Colonic mucosa (tissue), 4 donors: Measurements from ENCODE around the gene MARK3. TPM values are rescaled to one million over a fixed set of nuclear protein-coding genes. Genes with fewer than 3 reads are reported as not detected.

Experiments used
- DNase-seq: peaks from one replicate; pipeline ENCODE4 v3.0.0-alpha.2; 2020
- H3K27ac ChIP-seq: fragments of 200-600 bp; one replicate; pipeline ENCODE4 v1.8.0; 2021
- H3K27me3 ChIP-seq: fragments of 200-600 bp; one replicate; pipeline ENCODE4 v1.8.0; 2021
- H3K36me3 ChIP-seq: fragments of 200-600 bp; one replicate; pipeline ENCODE4 v1.8.0; 2021
- H3K4me1 ChIP-seq: fragments of 200-600 bp; one replicate; pipeline ENCODE4 v1.8.0; 2021; ENCODE audit warnings: mild to moderate bottlenecking
- H3K4me3 ChIP-seq: fragments of 200-600 bp; one replicate; pipeline ENCODE4 v1.8.0; 2021
- H3K9ac ChIP-seq, 2 donors: one replicate each; pipeline ENCODE4 v1.7.0; 2013; ENCODE audit warnings: control low read depth in 2 of 2, low read depth in 2 of 2, low read length in 2 of 2
- H3K9me3 ChIP-seq: fragments of 200-600 bp; one replicate; pipeline ENCODE4 v1.8.0; 2021
- intact Hi-C: fragments of 100-400 bp; cut with DNase I; formaldehyde crosslinking; loops from one replicate; pipeline ENCODE4 v1.14.1; 2022
- total RNA-seq, 2 donors: library from RNA; stranded (reverse); fragmentation: NEBNext Ultra II Directional in 1 of 2; extraction: Animal tissue kit (Norgen Biotek cat#: 25700) in 1 of 2; gene quantifications; one replicate each; pipeline ENCODE4 v1.2.1, GENCODE V29; 2021
- TF ChIP-seq, protein P1 (sequence below): fragments of 200-600 bp; IDR thresholded peaks from one replicate; pipeline ENCODE4 v1.8.0; 2022; ENCODE audit warnings: antibody characterized with exemption, mild to moderate bottlenecking
- donor health status: healthy.
- donor health status: DM: no; HTN: no; CAD: no.
- donor health status: DM: no; HTN: no; CAD: no.

The MARK3 gene
- total RNA-seq, 2 donors from 2014 or later = 52.5 to 63.6 TPM

DNA sequence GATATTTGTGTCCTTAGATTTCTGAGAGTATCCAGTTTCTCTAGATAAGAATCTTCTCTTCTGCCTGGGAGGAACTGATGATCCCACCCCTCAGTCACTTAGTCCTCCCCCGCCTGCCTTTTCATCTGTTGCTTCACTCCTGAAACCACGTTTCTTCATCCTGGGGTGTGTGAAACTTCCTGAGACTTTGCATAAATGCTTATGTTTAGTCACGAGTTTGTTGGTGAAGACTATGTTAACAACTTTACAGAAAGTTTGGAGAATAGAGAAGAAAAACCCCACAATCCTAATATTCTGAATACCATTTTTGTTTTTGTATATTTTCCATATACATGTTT is 33.2 kb downstream of the MARK3 start:
- no peak overlapping the region for H3K27ac ChIP-seq
- TF ChIP-seq, protein P1, sequence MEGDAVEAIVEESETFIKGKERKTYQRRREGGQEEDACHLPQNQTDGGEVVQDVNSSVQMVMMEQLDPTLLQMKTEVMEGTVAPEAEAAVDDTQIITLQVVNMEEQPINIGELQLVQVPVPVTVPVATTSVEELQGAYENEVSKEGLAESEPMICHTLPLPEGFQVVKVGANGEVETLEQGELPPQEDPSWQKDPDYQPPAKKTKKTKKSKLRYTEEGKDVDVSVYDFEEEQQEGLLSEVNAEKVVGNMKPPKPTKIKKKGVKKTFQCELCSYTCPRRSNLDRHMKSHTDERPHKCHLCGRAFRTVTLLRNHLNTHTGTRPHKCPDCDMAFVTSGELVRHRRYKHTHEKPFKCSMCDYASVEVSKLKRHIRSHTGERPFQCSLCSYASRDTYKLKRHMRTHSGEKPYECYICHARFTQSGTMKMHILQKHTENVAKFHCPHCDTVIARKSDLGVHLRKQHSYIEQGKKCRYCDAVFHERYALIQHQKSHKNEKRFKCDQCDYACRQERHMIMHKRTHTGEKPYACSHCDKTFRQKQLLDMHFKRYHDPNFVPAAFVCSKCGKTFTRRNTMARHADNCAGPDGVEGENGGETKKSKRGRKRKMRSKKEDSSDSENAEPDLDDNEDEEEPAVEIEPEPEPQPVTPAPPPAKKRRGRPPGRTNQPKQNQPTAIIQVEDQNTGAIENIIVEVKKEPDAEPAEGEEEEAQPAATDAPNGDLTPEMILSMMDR = no peak
- H3K9ac ChIP-seq = no peak overlapping the region
- H3K27me3 ChIP-seq = no peaks in the 10 kb centered on the region
- intact Hi-C loops = no loop called here
- H3K36me3 ChIP-seq = no peaks in the 10 kb centered on the region
- H3K4me3 ChIP-seq = no peak overlapping the region
- no peaks in the 10 kb centered on the region for H3K4me1 ChIP-seq
- DNase-seq = no peak
- no peaks in the 10 kb centered on the region for H3K9me3 ChIP-seq

DNA sequence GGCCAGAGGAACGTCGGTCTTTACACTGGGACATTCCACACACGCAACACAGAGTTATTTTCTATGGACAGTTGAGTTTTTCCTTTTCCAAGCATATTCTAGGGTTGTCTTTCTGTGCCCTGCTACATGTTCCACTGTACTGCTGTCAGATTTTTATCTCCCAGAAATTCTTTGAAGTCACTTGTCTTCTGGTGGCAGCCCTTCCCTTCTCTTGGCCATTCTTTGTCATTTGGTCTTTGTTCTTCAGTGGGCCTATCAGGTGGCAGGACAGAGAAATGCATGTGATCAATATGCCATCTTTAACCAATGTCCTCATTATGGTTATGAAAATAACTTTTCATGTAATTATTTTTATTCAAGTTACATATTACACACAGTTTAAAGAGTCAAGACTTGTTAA is 36.3 kb downstream of the MARK3 start:
- Histone ChIP-seq H3K27ac (no peak overlapping the region), H3K9me3 (no peaks in the 10 kb centered on the region), H3K4me1 (no peaks in the 10 kb centered on the region), H3K27me3 (no peaks in the 10 kb centered on the region), H3K4me3 (no peak overlapping the region), H3K36me3 (no peaks in the 10 kb centered on the region), H3K9ac (no peak overlapping the region)
- TF ChIP-seq, protein P1 = no peak
- intact Hi-C loops = no loop called here
- no peak for DNase-seq

DNA sequence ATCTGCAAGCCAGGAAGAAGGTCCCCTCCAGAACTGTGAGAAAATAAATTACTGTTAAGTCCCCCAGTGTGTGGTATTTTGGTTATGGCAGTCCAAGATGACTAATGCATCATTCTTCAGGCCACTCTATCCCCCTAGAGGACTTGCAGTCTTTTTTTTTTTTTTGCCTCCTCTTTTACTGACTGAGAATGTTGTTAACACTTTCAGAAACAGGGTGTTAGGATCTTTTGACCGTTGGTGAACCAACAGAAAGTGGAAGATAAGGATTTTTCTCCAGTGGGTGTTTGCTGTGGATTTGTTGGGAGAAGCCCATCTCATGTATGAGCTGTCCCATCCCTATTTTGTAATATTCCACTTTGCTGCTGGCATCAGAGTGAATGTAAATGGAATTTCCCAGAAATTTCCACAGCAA is 37.8 kb downstream of the MARK3 start:
- Histone ChIP-seq H3K4me3 (no peak overlapping the region), H3K27me3 (no peaks in the 10 kb centered on the region), H3K27ac (no peak overlapping the region), H3K9me3 (no peaks in the 10 kb centered on the region), H3K36me3 (no peaks in the 10 kb centered on the region), H3K9ac (no peak overlapping the region), H3K4me1 (no peaks in the 10 kb centered on the region)
- intact Hi-C loops = no loop called here
- TF ChIP-seq, protein P1 = no peak
- no peak for DNase-seq

DNA sequence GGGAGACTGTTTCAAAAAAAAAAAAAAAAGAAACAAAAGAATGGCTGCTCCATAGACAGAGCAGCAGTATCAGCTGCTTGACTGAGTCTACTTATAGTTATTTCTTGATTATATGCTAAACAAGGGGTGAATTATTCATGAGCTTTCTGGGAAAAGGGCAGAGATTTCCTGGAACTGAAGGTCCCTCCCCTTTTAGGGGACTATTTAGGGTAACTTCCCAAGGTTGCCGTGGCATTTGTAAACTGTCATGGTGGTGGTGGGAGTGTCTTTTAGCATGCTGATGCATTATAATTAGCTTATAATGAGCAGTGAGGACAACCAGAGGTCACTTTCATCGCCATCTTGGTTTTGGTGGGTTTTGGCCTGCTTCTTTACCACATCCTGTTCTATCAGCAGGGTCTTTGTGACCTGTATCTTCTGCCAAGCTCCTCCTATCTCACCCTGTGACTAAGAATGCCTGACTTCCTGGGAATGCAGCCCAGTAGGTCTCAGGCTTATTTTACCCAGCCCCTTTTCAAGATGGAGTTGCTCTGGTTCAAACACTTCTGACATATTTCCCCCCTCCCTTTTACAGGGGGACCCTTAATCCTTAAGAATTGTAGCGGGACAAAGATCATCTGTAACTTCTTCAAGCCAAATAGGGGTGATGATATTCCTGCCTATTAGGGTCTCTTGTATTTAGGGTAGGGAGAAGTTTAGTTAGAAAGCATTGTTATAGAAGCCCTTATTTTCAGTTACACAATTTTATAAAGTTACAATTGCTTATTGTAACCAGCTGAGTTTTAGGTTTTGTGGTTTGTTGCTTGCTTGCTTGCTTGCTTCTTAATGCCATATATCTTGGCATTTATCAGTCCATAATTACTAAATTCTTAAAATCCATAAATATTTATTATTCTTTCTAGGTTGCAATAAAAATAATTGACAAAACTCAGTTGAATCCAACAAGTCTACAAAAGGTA is 42.5 kb downstream of the MARK3 start:
- Histone ChIP-seq H3K4me1 (no peaks in the 10 kb centered on the region), H3K9me3 (no peaks in the 10 kb centered on the region), H3K27me3 (no peaks in the 10 kb centered on the region), H3K9ac (no peak overlapping the region), H3K4me3 (no peak overlapping the region), H3K36me3 (no peaks in the 10 kb centered on the region), H3K27ac (no peak overlapping the region)
- intact Hi-C loops = no loop called here
- DNase-seq = no peak
- TF ChIP-seq, protein P1 = no peak

DNA sequence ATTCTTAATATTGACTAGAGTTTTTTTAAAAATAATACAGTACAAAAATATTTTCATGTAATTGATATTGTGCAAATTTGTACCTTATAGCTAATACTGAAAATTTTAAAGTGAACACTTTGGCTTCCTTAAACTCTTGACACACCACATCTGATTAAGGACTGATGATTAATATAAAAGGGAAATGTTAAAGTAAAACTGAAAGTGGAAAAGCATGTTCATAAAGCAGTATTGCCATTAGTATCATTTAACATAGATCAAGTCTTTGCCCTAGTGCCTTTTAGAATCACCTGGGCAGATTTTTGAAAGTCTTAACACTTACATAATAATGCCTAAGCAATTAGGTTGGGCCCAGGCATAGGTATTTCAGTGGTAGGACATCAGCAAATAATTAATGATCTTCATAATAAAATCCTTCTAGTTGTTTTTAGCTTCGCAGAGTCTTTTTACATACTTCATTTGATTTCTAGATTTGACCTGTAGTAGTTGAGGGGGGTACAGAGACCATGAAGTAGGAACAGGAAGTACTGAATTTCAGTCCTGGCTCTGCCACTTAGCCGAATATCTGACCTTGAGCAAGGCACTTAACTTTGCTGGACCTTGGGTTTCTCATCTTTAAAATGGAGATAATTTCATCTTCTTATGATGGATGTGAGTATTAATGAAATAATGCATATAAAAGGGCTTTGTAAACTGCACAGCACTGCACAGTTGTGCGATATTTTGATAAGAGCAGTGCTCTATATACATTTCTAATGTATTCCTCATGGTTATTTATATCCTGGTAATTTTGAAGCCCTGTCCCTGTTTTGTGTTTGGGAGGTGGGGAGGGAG is 43.7 kb downstream of the MARK3 start:
- Histone ChIP-seq H3K4me1 (no peaks in the 10 kb centered on the region), H3K36me3 (no peaks in the 10 kb centered on the region), H3K27me3 (no peaks in the 10 kb centered on the region), H3K9ac (no peak overlapping the region), H3K27ac (no peak overlapping the region), H3K4me3 (no peak overlapping the region), H3K9me3 (no peaks in the 10 kb centered on the region)
- no peak for DNase-seq
- TF ChIP-seq, protein P1 = no peak
- intact Hi-C loops = no loop called here
